Stimulated activated memory B cell treated with anti-CD40 and anti-IgM and Interleukin-4, amounts not matched to agents 10 μg/mL and 1 μg/mL and 100 μg/mL, for 72 hours (primary cell): Measurements from ENCODE around the gene OPCML.

Experiments
- ATAC-seq: fragments of 150-1000 bp; cut with Tn5 transposase; 2 replicates; pipeline ENCODE4 v1.10.0; 2021
- H3K27ac Mint-ChIP-seq: one replicate; pipeline ENCODE4 v1.8.0; 2022; ENCODE audit warnings: mild to moderate bottlenecking, mixed read lengths
- H3K27me3 Mint-ChIP-seq: one replicate; pipeline ENCODE4 v1.8.0; 2022; ENCODE audit warnings: mixed read lengths
- H3K36me3 Mint-ChIP-seq: one replicate; pipeline ENCODE4 v1.8.0; 2022; ENCODE audit warnings: mixed read lengths
- H3K4me1 Mint-ChIP-seq: one replicate; pipeline ENCODE4 v1.8.0; 2022; ENCODE audit warnings: mixed read lengths
- H3K4me3 Mint-ChIP-seq: one replicate; pipeline ENCODE4 v1.8.0; 2022; ENCODE audit warnings: mild to moderate bottlenecking, moderate library complexity, mixed read lengths
- H3K9me3 Mint-ChIP-seq: one replicate; pipeline ENCODE4 v1.8.0; 2022; ENCODE audit warnings: mixed read lengths

Gene OPCML

GRCh38 chr11:133386262-133386661 is 146.0 kb downstream of the OPCML start:
- Mint-ChIP-seq H3K4me3 (no peak overlapping the region), H3K9me3 (peaks cover 2% of the 10 kb centered on the region), H3K27me3 (no peaks in the 10 kb centered on the region), H3K36me3 (no peaks in the 10 kb centered on the region), H3K27ac (no peak overlapping the region), H3K4me1 (no peaks in the 10 kb centered on the region)
- no peak for ATAC-seq

GRCh38 chr11:133385781-133386180 is 146.5 kb downstream of the OPCML start:
- Mint-ChIP-seq H3K4me1 (no peaks in the 10 kb centered on the region), H3K4me3 (no peak overlapping the region), H3K9me3 (peaks cover 2% of the 10 kb centered on the region), H3K27ac (no peak overlapping the region), H3K27me3 (no peaks in the 10 kb centered on the region), H3K36me3 (no peaks in the 10 kb centered on the region)
- ATAC-seq, result no peak

GRCh38 chr11:133384731-133385130 is 147.6 kb downstream of the OPCML start:
- Mint-ChIP-seq H3K9me3 (no peaks in the 10 kb centered on the region), H3K27me3 (no peaks in the 10 kb centered on the region), H3K4me1 (no peaks in the 10 kb centered on the region)

GRCh38 chr11:133383689-133384088 is 148.6 kb downstream of the OPCML start:
- no peak for ATAC-seq
- Mint-ChIP-seq H3K4me3 (no peak overlapping the region), H3K9me3 (no peaks in the 10 kb centered on the region), H3K27me3 (no peaks in the 10 kb centered on the region), H3K4me1 (no peaks in the 10 kb centered on the region), H3K36me3 (no peaks in the 10 kb centered on the region), H3K27ac (no peak overlapping the region)

More at GRCh38 chr11:133384731-133385130, 147.6 kb downstream of the OPCML start:
- Mint-ChIP-seq H3K36me3 (no peaks in the 10 kb centered on the region), H3K27ac (no peak overlapping the region), H3K4me3 (no peak overlapping the region)
- no peak for ATAC-seq

- Mint-ChIP-seq H3K4me3 (no peak overlapping the region), H3K27ac (no peak overlapping the region), H3K36me3 (no peaks in the 10 kb centered on the region), H3K9me3 (no peaks in the 10 kb centered on the region), H3K27me3 (no peaks in the 10 kb centered on the region), H3K4me1 (no peaks in the 10 kb centered on the region)
- no peak for ATAC-seq
Observed at GRCh38 chr11:133383201-133383600, 149.1 kb downstream of the OPCML start.

GRCh38 chr11:133382131-133382812 is 150.0 kb downstream of the OPCML start:
- H3K4me1 Mint-ChIP-seq, result no peaks in the 10 kb centered on the region
- H3K9me3 Mint-ChIP-seq, result no peaks in the 10 kb centered on the region
- no peak overlapping the region for H3K27ac Mint-ChIP-seq
- no peaks in the 10 kb centered on the region for H3K27me3 Mint-ChIP-seq
- no peaks in the 10 kb centered on the region for H3K36me3 Mint-ChIP-seq
- H3K4me3 Mint-ChIP-seq, result no peak overlapping the region
- no peak for ATAC-seq

- Mint-ChIP-seq H3K4me1 (no peaks in the 10 kb centered on the region), H3K36me3 (no peaks in the 10 kb centered on the region), H3K9me3 (peaks cover 3% of the 10 kb centered on the region), H3K4me3 (no peak overlapping the region), H3K27me3 (no peaks in the 10 kb centered on the region), H3K27ac (no peak overlapping the region)
- no peak for ATAC-seq
Observed at GRCh38 chr11:133381761-133382130, 150.6 kb downstream of the OPCML start.

GRCh38 chr11:133366147-133366546 is 166.2 kb downstream of the OPCML start:
- Mint-ChIP-seq H3K36me3 (no peaks in the 10 kb centered on the region), H3K27ac (no peak overlapping the region), H3K9me3 (peaks cover 5% of the 10 kb centered on the region), H3K4me1 (no peaks in the 10 kb centered on the region), H3K4me3 (no peak overlapping the region), H3K27me3 (no peaks in the 10 kb centered on the region)
- ATAC-seq, result no peak

GRCh38 chr11:133362916-133363315 is 169.4 kb downstream of the OPCML start:
- ATAC-seq, result no peak
- no peaks in the 10 kb centered on the region for H3K27me3 Mint-ChIP-seq
- no peaks in the 10 kb centered on the region for H3K36me3 Mint-ChIP-seq
- H3K27ac Mint-ChIP-seq, result no peak overlapping the region
- no peak overlapping the region for H3K4me3 Mint-ChIP-seq
- H3K4me1 Mint-ChIP-seq, result no peaks in the 10 kb centered on the region
- peaks cover 5% of the 10 kb centered on the region for H3K9me3 Mint-ChIP-seq

GRCh38 chr11:133362156-133362555 is 170.1 kb downstream of the OPCML start:
- H3K4me3 Mint-ChIP-seq, result no peak overlapping the region
- no peaks in the 10 kb centered on the region for H3K36me3 Mint-ChIP-seq
- no peaks in the 10 kb centered on the region for H3K4me1 Mint-ChIP-seq
- no peak overlapping the region for H3K27ac Mint-ChIP-seq
- H3K9me3 Mint-ChIP-seq, result peaks cover 7% of the 10 kb centered on the region
- no peak for ATAC-seq
- no peaks in the 10 kb centered on the region for H3K27me3 Mint-ChIP-seq

- H3K9me3 Mint-ChIP-seq, result peaks cover 7% of the 10 kb centered on the region
- H3K27ac Mint-ChIP-seq, result no peak overlapping the region
- H3K4me1 Mint-ChIP-seq, result no peaks in the 10 kb centered on the region
- no peak for ATAC-seq
- H3K4me3 Mint-ChIP-seq, result no peak overlapping the region
- H3K27me3 Mint-ChIP-seq, result no peaks in the 10 kb centered on the region
- no peaks in the 10 kb centered on the region for H3K36me3 Mint-ChIP-seq
Observed at GRCh38 chr11:133361689-133361994, 170.7 kb downstream of the OPCML start.

- no peaks in the 10 kb centered on the region for H3K27me3 Mint-ChIP-seq
- no peak overlapping the region for H3K4me3 Mint-ChIP-seq
- no peak for ATAC-seq
- no peaks in the 10 kb centered on the region for H3K36me3 Mint-ChIP-seq
- H3K9me3 Mint-ChIP-seq, result peaks cover 7% of the 10 kb centered on the region
- no peaks in the 10 kb centered on the region for H3K4me1 Mint-ChIP-seq
- no peak overlapping the region for H3K27ac Mint-ChIP-seq
Observed at GRCh38 chr11:133360860-133361688, 171.2 kb downstream of the OPCML start.

- peaks cover 10% of the 10 kb centered on the region for H3K9me3 Mint-ChIP-seq
- H3K36me3 Mint-ChIP-seq, result no peaks in the 10 kb centered on the region
- H3K4me1 Mint-ChIP-seq, result no peaks in the 10 kb centered on the region
- H3K27ac Mint-ChIP-seq, result no peak overlapping the region
- H3K4me3 Mint-ChIP-seq, result no peak overlapping the region
- ATAC-seq, result no peak
- H3K27me3 Mint-ChIP-seq, result no peaks in the 10 kb centered on the region
Observed at GRCh38 chr11:133355095-133355494, 177.2 kb downstream of the OPCML start.

GRCh38 chr11:133354069-133354468 is 178.2 kb downstream of the OPCML start:
- no peaks in the 10 kb centered on the region for H3K27me3 Mint-ChIP-seq
- H3K36me3 Mint-ChIP-seq, result no peaks in the 10 kb centered on the region
- no peak for ATAC-seq
- H3K27ac Mint-ChIP-seq, result no peak overlapping the region
- H3K9me3 Mint-ChIP-seq, result peaks cover 10% of the 10 kb centered on the region
- H3K4me1 Mint-ChIP-seq, result no peaks in the 10 kb centered on the region
- H3K4me3 Mint-ChIP-seq, result no peak overlapping the region

GRCh38 chr11:133350045-133350444 is 182.3 kb downstream of the OPCML start:
- Mint-ChIP-seq H3K36me3 (no peaks in the 10 kb centered on the region), H3K4me1 (no peaks in the 10 kb centered on the region), H3K9me3 (peaks cover 8% of the 10 kb centered on the region), H3K4me3 (no peak overlapping the region), H3K27me3 (no peaks in the 10 kb centered on the region), H3K27ac (no peak overlapping the region)
- ATAC-seq, result no peak

GRCh38 chr11:133347988-133348387 is 184.3 kb downstream of the OPCML start:
- no peaks in the 10 kb centered on the region for H3K27me3 Mint-ChIP-seq
- no peak overlapping the region for H3K4me3 Mint-ChIP-seq
- no peak overlapping the region for H3K27ac Mint-ChIP-seq
- H3K36me3 Mint-ChIP-seq, result no peaks in the 10 kb centered on the region
- ATAC-seq, result no peak
- H3K9me3 Mint-ChIP-seq, result peaks cover 7% of the 10 kb centered on the region
- H3K4me1 Mint-ChIP-seq, result no peaks in the 10 kb centered on the region
